Chondrocyte (in vitro differentiated cells): ENCODE measurements around the gene LRCH3. TPM values are rescaled to one million over a fixed set of nuclear protein-coding genes. Genes with fewer than 3 reads are reported as not detected.

Source experiments
- DNase-seq: peaks from one replicate; pipeline ENCODE4 v3.0.0; 2021; ENCODE audit warnings: mixed read lengths, low spot score
- H3K27ac Mint-ChIP-seq: one replicate; pipeline ENCODE4 v1.8.0; 2021; ENCODE audit warnings: mild to moderate bottlenecking, moderate library complexity, mixed read lengths; ENCODE audit not compliant: unreplicated experiment
- H3K27me3 Mint-ChIP-seq: 2 replicates; pipeline ENCODE4 v1.8.0; 2021; ENCODE audit warnings: low read depth, mixed read lengths
- H3K36me3 Mint-ChIP-seq: 2 replicates; pipeline ENCODE4 v1.8.0; 2021; ENCODE audit warnings: low read depth, mixed read lengths
- H3K4me1 Mint-ChIP-seq: 2 replicates; pipeline ENCODE4 v1.8.0; 2021; ENCODE audit warnings: low read depth, mild to moderate bottlenecking, mixed read lengths
- H3K4me3 Mint-ChIP-seq: one replicate; pipeline ENCODE4 v1.8.0; 2021; ENCODE audit warnings: mild to moderate bottlenecking, moderate library complexity, mixed read lengths; ENCODE audit not compliant: unreplicated experiment
- H3K9me3 Mint-ChIP-seq: 2 replicates; pipeline ENCODE4 v1.8.0; 2021; ENCODE audit warnings: low read depth, mixed read lengths
- CTCF ChIP-seq: fragments of 200-600 bp; sonication (generic); IDR thresholded peaks from 2 replicates; pipeline ENCODE4 v1.5.0; 2021; ENCODE audit warnings: antibody characterized with exemption, mild to moderate bottlenecking, moderate library complexity
- total RNA-seq: library from RNA; stranded (reverse); gene quantifications from 3 replicates; pipeline ENCODE4 v1.2.1, GENCODE V29; 2021

LRCH3 gene
- total RNA-seq, 1 donor from 2014 or later: 49.8 TPM

- no peaks in the 10 kb centered on the region for H3K36me3 Mint-ChIP-seq
- H3K4me1 Mint-ChIP-seq: peaks cover 79% of the 10 kb centered on the region
- H3K27ac Mint-ChIP-seq: peak overlapping the region; percentile 89
- no peak for DNase-seq
- no peak overlapping the region for H3K4me3 Mint-ChIP-seq
- no peak for TF ChIP-seq CTCF
- H3K9me3 Mint-ChIP-seq: no peaks in the 10 kb centered on the region
- H3K27me3 Mint-ChIP-seq: no peaks in the 10 kb centered on the region
Measured at GRCh38 chr3:197798863-197799262, 7.8 kb downstream of the LRCH3 start.

GRCh38 chr3:197800379-197800778, 9.3 kb downstream of the LRCH3 start:
- no peak for DNase-seq
- TF ChIP-seq CTCF: no peak
- Mint-ChIP-seq H3K27me3 (no peaks in the 10 kb centered on the region), H3K27ac (peak overlapping the region; percentile 14), H3K36me3 (no peaks in the 10 kb centered on the region), H3K9me3 (no peaks in the 10 kb centered on the region), H3K4me1 (peaks cover 64% of the 10 kb centered on the region), H3K4me3 (no peak overlapping the region)

- no peak overlapping the region for H3K4me3 Mint-ChIP-seq
- no peaks in the 10 kb centered on the region for H3K9me3 Mint-ChIP-seq
- peak overlapping the region; percentile 63 for H3K27ac Mint-ChIP-seq
- H3K4me1 Mint-ChIP-seq: peaks cover 56% of the 10 kb centered on the region
- H3K27me3 Mint-ChIP-seq: no peaks in the 10 kb centered on the region
- H3K36me3 Mint-ChIP-seq: no peaks in the 10 kb centered on the region
- peak; percentile 69 for TF ChIP-seq CTCF
- DNase-seq: no peak
Measured at GRCh38 chr3:197801891-197802778, 11.1 kb downstream of the LRCH3 start.

- Mint-ChIP-seq H3K9me3 (no peaks in the 10 kb centered on the region), H3K27ac (no peak overlapping the region), H3K4me3 (no peak overlapping the region), H3K4me1 (peaks cover 58% of the 10 kb centered on the region), H3K36me3 (no peaks in the 10 kb centered on the region), H3K27me3 (no peaks in the 10 kb centered on the region)
- DNase-seq: no peak
- TF ChIP-seq CTCF: peak; percentile 2
Measured at GRCh38 chr3:197802779-197803459, 11.9 kb downstream of the LRCH3 start.

GRCh38 chr3:197804511-197804910, 13.5 kb downstream of the LRCH3 start:
- Mint-ChIP-seq H3K36me3 (no peaks in the 10 kb centered on the region), H3K9me3 (no peaks in the 10 kb centered on the region), H3K4me3 (no peak overlapping the region), H3K27ac (no peak overlapping the region), H3K27me3 (no peaks in the 10 kb centered on the region), H3K4me1 (peaks cover 58% of the 10 kb centered on the region)
- TF ChIP-seq CTCF: no peak
- no peak for DNase-seq
